Osteoblast (primary cell): ENCODE measurements around the gene ATP5PO. TPM values are rescaled to one million over a fixed set of nuclear protein-coding genes. Genes with fewer than 3 reads are reported as not detected.

Source experiments
- DNase-seq: peaks from one replicate; pipeline ENCODE4 v3.0.0; 2011; ENCODE audit warnings: low spot score, mixed read lengths; ENCODE audit not compliant: insufficient read length; ENCODE audit errors: missing footprints
- H2AFZ ChIP-seq: 2 replicates; pipeline ENCODE4 v1.6.0; 2011; ENCODE audit warnings: mild to moderate bottlenecking, low read length
- H3K27ac ChIP-seq: 2 replicates; pipeline ENCODE4 v1.5.1; 2011; ENCODE audit warnings: mild to moderate bottlenecking, low read depth, low read length, moderate library complexity
- H3K27me3 ChIP-seq: 2 replicates; pipeline ENCODE4 v1.6.0; 2012; ENCODE audit warnings: mild to moderate bottlenecking, control low read depth, inconsistent platforms, low read length, moderate library complexity; ENCODE audit not compliant: insufficient read depth
- H3K36me3 ChIP-seq: 2 replicates; pipeline ENCODE4 v1.5.1; 2011; ENCODE audit warnings: mild to moderate bottlenecking, low read length, control low read depth, moderate library complexity; ENCODE audit not compliant: insufficient read depth
- H3K4me1 ChIP-seq: 2 replicates; pipeline ENCODE4 v1.5.1; 2011; ENCODE audit warnings: mild to moderate bottlenecking, low read length, control low read depth, moderate library complexity; ENCODE audit not compliant: insufficient read depth
- H3K4me2 ChIP-seq: 2 replicates; pipeline ENCODE4 v1.6.0; 2011; ENCODE audit warnings: mild to moderate bottlenecking, low read length; ENCODE audit not compliant: insufficient read depth
- H3K4me3 ChIP-seq: fragments of 200-600 bp; sonication (generic); 3 replicates; pipeline ENCODE4 v1.5.1; 2012; ENCODE audit warnings: mild to moderate bottlenecking, low read length, inconsistent platforms; ENCODE audit not compliant: insufficient read depth
- H3K79me2 ChIP-seq: 2 replicates; pipeline ENCODE4 v1.6.0; 2012; ENCODE audit warnings: mild to moderate bottlenecking, low read length, control low read depth, inconsistent platforms; ENCODE audit not compliant: insufficient read depth
- H3K9me3 ChIP-seq: 2 replicates; pipeline ENCODE4 v1.5.1; 2011; ENCODE audit warnings: low read depth, low read length, control low read depth
- H4K20me1 ChIP-seq: 2 replicates; pipeline ENCODE4 v1.6.0; 2012; ENCODE audit warnings: mild to moderate bottlenecking, low read length, control low read depth; ENCODE audit not compliant: insufficient read depth
- CTCF ChIP-seq: IDR thresholded peaks from 2 replicates; pipeline ENCODE4 v1.5.1; 2011; ENCODE audit warnings: mild to moderate bottlenecking, low read depth, low read length, moderate library complexity; ENCODE audit errors: extremely low read depth
- total RNA-seq: library from RNA; depleted of rRNA; stranded (reverse); fragments of >200 nt; gene quantifications from 2 replicates; pipeline ENCODE4 v1.2.3, GENCODE V29; 2012

The ATP5PO gene
- total RNA-seq, 1 donor: 115 TPM

GRCh38 chr21:33944185-33944763, 28.7 kb upstream of the ATP5PO start:
- TF ChIP-seq CTCF: no peak
- no peak for DNase-seq
- Histone ChIP-seq H3K4me1 (peaks cover 25% of the 10 kb centered on the region), H3K4me3 (no peak overlapping the region), H4K20me1 (no peaks in the 10 kb centered on the region), H3K4me2 (no peak overlapping the region), H3K9me3 (no peaks in the 10 kb centered on the region), H3K27ac (no peak overlapping the region), H3K36me3 (no peaks in the 10 kb centered on the region), H3K27me3 (no peaks in the 10 kb centered on the region), H3K79me2 (no peaks in the 10 kb centered on the region), H2AFZ (no peak overlapping the region)

- no peak overlapping the region for H3K4me3 ChIP-seq
- TF ChIP-seq CTCF: no peak
- peaks cover 22% of the 10 kb centered on the region for H3K4me1 ChIP-seq
- DNase-seq: no peak
- H3K79me2 ChIP-seq: no peaks in the 10 kb centered on the region
- H3K4me2 ChIP-seq: no peak overlapping the region
- no peaks in the 10 kb centered on the region for H3K36me3 ChIP-seq
- H4K20me1 ChIP-seq: no peaks in the 10 kb centered on the region
- H3K27me3 ChIP-seq: no peaks in the 10 kb centered on the region
- H2AFZ ChIP-seq: no peak overlapping the region
- no peaks in the 10 kb centered on the region for H3K9me3 ChIP-seq
- H3K27ac ChIP-seq: no peak overlapping the region
These were observed 27.7 kb upstream of the ATP5PO start for GRCh38 chr21:33943293-33943692.

GRCh38 chr21:33942426-33942825, 26.8 kb upstream of the ATP5PO start:
- no peak for TF ChIP-seq CTCF

GRCh38 chr21:33940881-33941245, 25.3 kb upstream of the ATP5PO start:
- H3K27ac ChIP-seq: peak overlapping the region; percentile 85
- DNase-seq: no peak
- peaks cover 9% of the 10 kb centered on the region for H3K4me1 ChIP-seq
- peak overlapping the region; percentile 54 for H3K4me2 ChIP-seq
- H3K36me3 ChIP-seq: no peaks in the 10 kb centered on the region
- H3K4me3 ChIP-seq: no peak overlapping the region
- no peaks in the 10 kb centered on the region for H3K79me2 ChIP-seq
- no peak for TF ChIP-seq CTCF
- peak overlapping the region; percentile 52 for H2AFZ ChIP-seq
- no peaks in the 10 kb centered on the region for H4K20me1 ChIP-seq
- H3K27me3 ChIP-seq: no peaks in the 10 kb centered on the region
- no peaks in the 10 kb centered on the region for H3K9me3 ChIP-seq

More at GRCh38 chr21:33942426-33942825, 26.8 kb upstream of the ATP5PO start:
- Histone ChIP-seq H3K4me3 (no peak overlapping the region), H4K20me1 (no peaks in the 10 kb centered on the region), H3K9me3 (no peaks in the 10 kb centered on the region), H3K27ac (no peak overlapping the region), H3K27me3 (no peaks in the 10 kb centered on the region), H3K36me3 (no peaks in the 10 kb centered on the region), H2AFZ (no peak overlapping the region), H3K4me2 (no peak overlapping the region), H3K79me2 (no peaks in the 10 kb centered on the region), H3K4me1 (peaks cover 14% of the 10 kb centered on the region)
- DNase-seq: no peak
